ENCODE data around the gene CAV3. TPM values are rescaled to one million over a fixed set of nuclear protein-coding genes. Genes with fewer than 3 reads are reported as not detected.

Gene CAV3
- total and polyA plus RNA-seq, 10 donors, result 0.11 TPM; not detected in 9

GRCh38 chr3:8755564-8756237 is 22.1 kb downstream of the CAV3 start:
- intact Hi-C loops (cut with DNase I; ENCODE audit: low total_unique reads), result no loop called here
- TF ChIP-seq CTCF (IDR thresholded peaks at IDR 0.05 in 8 of 11, conservative IDR thresholded peaks at IDR 0.05 in 3 of 11), result no peak
- no peak for DNase-seq
- 70 to 78% (median 76%) methylated on average over 6 of the region's 6 CpGs for WGBS, 5 donors
- Histone ChIP-seq H3K27ac (no peak overlapping the region), H3K9me3 (no peaks in the 10 kb centered on the region), H3K36me3 (no peaks in the 10 kb centered on the region), H3K4me1 (no peaks in the 10 kb centered on the region), H3K27me3 (replicated peaks in 1 of 7) (no peaks in the 10 kb centered on the region), H3K4me3 (no peak overlapping the region)

GRCh38 chr3:8756671-8757070 is 23.1 kb downstream of the CAV3 start:
- Histone ChIP-seq H3K27me3 (replicated peaks in 1 of 7) (no peaks in the 10 kb centered on the region), H3K27ac (no peak overlapping the region)
- 79 to 89% (median 86%) methylated on average over 7 of the region's 7 CpGs for WGBS, 5 donors

GRCh38 chr3:8757551-8758518 is 24.2 kb downstream of the CAV3 start:
- Histone ChIP-seq H3K4me3 (no peak overlapping the region), H3K4me1 (no peaks in the 10 kb centered on the region), H3K27me3 (replicated peaks in 1 of 7) (no peaks in the 10 kb centered on the region), H3K9me3 (no peaks in the 10 kb centered on the region), H3K36me3 (no peaks in the 10 kb centered on the region), H3K27ac (no peak overlapping the region)
- DNase-seq, result no peak
- TF ChIP-seq CTCF (IDR thresholded peaks at IDR 0.05 in 8 of 11, conservative IDR thresholded peaks at IDR 0.05 in 3 of 11) (no peak), POLR2A (IDR thresholded peaks at IDR 0.05) (no peak), POLR2AphosphoS5 (IDR thresholded peaks at IDR 0.05) (no peak)
- WGBS, 5 donors, result 77 to 90% (median 88%) methylated on average over 24 of the region's 24 CpGs
- intact Hi-C loops (cut with DNase I; ENCODE audit: low total_unique reads), result no loop called here

More at GRCh38 chr3:8756671-8757070, 23.1 kb downstream of the CAV3 start:
- intact Hi-C loops (cut with DNase I; ENCODE audit: low total_unique reads), result no loop called here
- H3K36me3 ChIP-seq, result no peaks in the 10 kb centered on the region
- H3K9me3 ChIP-seq, result no peaks in the 10 kb centered on the region
- no peak for TF ChIP-seq POLR2A (IDR thresholded peaks at IDR 0.05)
- TF ChIP-seq CTCF (IDR thresholded peaks at IDR 0.05 in 8 of 11, conservative IDR thresholded peaks at IDR 0.05 in 3 of 11), result no peak
- TF ChIP-seq POLR2AphosphoS5 (IDR thresholded peaks at IDR 0.05), result no peak
- H3K4me1 ChIP-seq, result no peaks in the 10 kb centered on the region
- no peak overlapping the region for H3K4me3 ChIP-seq
- DNase-seq, result no peak

Measured in spleen (tissue), 11 donors.